ENCODE results near the gene PTAR1.

GRCh38 chr9:69660304-69660703 is 99.5 kb downstream of the PTAR1 start:
- no peak for TF ChIP-seq POLR2A (IDR thresholded peaks at IDR 0.05)
- no peak for TF ChIP-seq CTCF (IDR thresholded peaks at IDR 0.05 in 8 of 11, conservative IDR thresholded peaks at IDR 0.05 in 3 of 11)
